ENCODE data around the gene UBL4B. TPM values are rescaled to one million over a fixed set of nuclear protein-coding genes. Genes with fewer than 3 reads are reported as not detected.

The UBL4B gene
- total and polyA plus RNA-seq, 2 donors (not counting 3 experiments of a cell fraction or from before 2014, with no cell fraction given), result not detected

GRCh38 chr1:110120960-110121561 lies 8.8 kb downstream of the UBL4B start:
- Histone ChIP-seq H4K20me1 (replicated peaks; ENCODE audit: control insufficient read depth, extremely low read depth, insufficient read depth, low read length) (no peaks in the 10 kb centered on the region), H3K9ac (replicated peaks; ENCODE audit: extremely low read depth, insufficient read depth, low read length) (no peak overlapping the region), H3K4me3 (replicated peaks in 1 of 3; ENCODE audit: insufficient read depth in 1 of 3, low read depth in 1 of 3, low read length in 3 of 3) (no peak overlapping the region), H3K9me1 (replicated peaks; ENCODE audit: control insufficient read depth, extremely low read depth, insufficient read depth, low read length) (no peaks in the 10 kb centered on the region), H3K9me3 (replicated peaks; ENCODE audit: control insufficient read depth, insufficient read depth, low read length) (no peaks in the 10 kb centered on the region), H3K79me2 (ENCODE audit: control insufficient read depth, insufficient read depth, low read length) (no peaks in the 10 kb centered on the region), H3K4me2 (ENCODE audit: insufficient read depth, low read length) (no peak overlapping the region), H3K27me3 (ENCODE audit: control insufficient read depth in 2 of 2, insufficient read depth in 2 of 2, low read length in 2 of 2) (peaks cover 2 to 6% of the 10 kb centered on the region in 2 experiments), H3K36me3 (ENCODE audit: control insufficient read depth in 2 of 2, extremely low read depth in 1 of 2, insufficient read depth in 2 of 2, low read length in 2 of 2) (no peaks in the 10 kb centered on the region), H2AFZ (ENCODE audit: low read depth, low read length) (no peak overlapping the region), H3K4me1 (ENCODE audit: control insufficient read depth, extremely low read depth, insufficient read depth, low read length) (no peaks in the 10 kb centered on the region), H3K27ac (ENCODE audit: insufficient read depth, low read depth, low read length) (no peak overlapping the region)
- TF ChIP-seq MYC (IDR thresholded peaks at IDR 0.05; ENCODE audit: low read depth, low read length), result no peak
- TF ChIP-seq GATA2 (IDR thresholded peaks at IDR 0.05; ENCODE audit: insufficient read depth, insufficient read length, low read depth, low read length), result no peak
- no peak for TF ChIP-seq EZH2 (IDR thresholded peaks at IDR 0.05; ENCODE audit: borderline replicate concordance, low read depth, low read length, severe bottlenecking)
- TF ChIP-seq JUN (IDR thresholded peaks at IDR 0.05; ENCODE audit: borderline replicate concordance, insufficient read depth, insufficient read length, low read depth), result no peak
- no peak for TF ChIP-seq POLR2A (IDR thresholded peaks at IDR 0.05; ENCODE audit: low read depth, low read length)
- no peak for TF ChIP-seq MAX (IDR thresholded peaks at IDR 0.05; ENCODE audit: insufficient read depth, insufficient read length)
- TF ChIP-seq CTCF (IDR thresholded peaks at IDR 0.05; ENCODE audit: extremely low read depth in 1 of 2, insufficient read depth in 1 of 2, low read depth in 1 of 2, low read length in 2 of 2), result no peak
- no peak for TF ChIP-seq FOS (IDR thresholded peaks at IDR 0.05; ENCODE audit: borderline replicate concordance, insufficient read depth, low read length)
- no peak for TF ChIP-seq POLR2AphosphoS5 (IDR thresholded peaks at IDR 0.05; ENCODE audit: insufficient read depth, low read depth, low read length)
- POLR2A ChIA-PET, result no interaction called here
- BruUV-seq (replicated peaks), result no TSS peak
- intact Hi-C loops (cut with micrococcal nuclease) (no loop called here), dilution Hi-C loops (cut with MboI; ENCODE audit: extremely low pct_ligation_motif_present, low sequenced_read_pairs) (no loop called here)
- CTCF ChIA-PET, result interaction anchor here (1.7 kb wide), 1 partner anchor 33 kb away, joined by 4 read pairs; no protein-coding TSS in a partner anchor
- DNase-seq (ENCODE audit: low read depth, low spot score) (no peak), FAIRE-seq (no peak)

Data from endothelial cell of umbilical vein (primary cell).